BLaER1 treated with 17β-estradiol and CSF1 and Interleukin-3, amounts not matched to agents 10 nM and 100 nM (cell line): Measurements from ENCODE around the gene LYRM7.

Experiments used
- H3K27ac ChIP-seq, 11 experiments: shearing (Covaris generic); formaldehyde crosslinking; 2 replicates each; pipeline ENCODE4 v1.8.1; 2022
- H3K27me3 ChIP-seq, 11 experiments: shearing (Covaris generic); formaldehyde crosslinking; 2 replicates each; pipeline ENCODE4 v1.8.1; 2022
- H3K36me3 ChIP-seq, 11 experiments: shearing (Covaris generic); formaldehyde crosslinking; 2 replicates each; pipeline ENCODE4 v1.8.1; 2022
- H3K4me1 ChIP-seq, 10 experiments: shearing (Covaris generic); formaldehyde crosslinking; 2 replicates each; pipeline ENCODE4 v1.8.1; 2022
- H3K4me2 ChIP-seq, 11 experiments: shearing (Covaris generic); formaldehyde crosslinking; 2 replicates each; pipeline ENCODE4 v1.8.1; 2022
- H3K4me3 ChIP-seq, 10 experiments: shearing (Covaris generic); formaldehyde crosslinking; 2 replicates each; pipeline ENCODE4 v1.8.1; 2022
- H3K9ac ChIP-seq, 11 experiments: shearing (Covaris generic); formaldehyde crosslinking; 2 replicates each; pipeline ENCODE4 v1.8.1; 2022
- H3K9me3 ChIP-seq, 11 experiments: shearing (Covaris generic); formaldehyde crosslinking; replicated peaks in 1 of 11; 2 replicates each; pipeline ENCODE4 v1.8.1; 2022
- H4K20me1 ChIP-seq, 11 experiments: shearing (Covaris generic); formaldehyde crosslinking; 2 replicates each; pipeline ENCODE4 v1.8.1; 2022
- Cebpa-rat ChIP-seq, 11 experiments: shearing (Covaris generic); IDR thresholded peaks; 2 replicates each; pipeline ENCODE4 v1.8.1; 2022

Gene LYRM7

DNA sequence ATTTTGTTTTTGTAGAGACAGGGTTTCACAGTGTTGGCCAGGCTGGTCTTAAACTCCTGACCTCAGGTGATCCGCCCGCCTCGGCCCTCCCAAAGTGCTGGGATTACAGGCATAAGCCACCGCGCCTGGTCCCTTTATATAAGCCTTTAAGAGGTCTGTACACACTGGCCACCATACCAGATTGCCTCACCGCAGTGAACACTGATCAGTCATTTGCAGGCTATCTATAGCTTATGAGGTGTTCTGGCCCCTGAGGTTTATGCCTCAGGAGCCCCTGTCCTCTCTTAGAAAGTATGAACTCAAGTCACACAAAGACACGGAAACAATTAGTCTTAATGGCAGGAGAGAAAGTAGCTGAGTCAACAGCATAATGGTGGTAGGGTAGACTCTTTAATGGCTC lies 20.3 kb upstream of the LYRM7 start:
- TF ChIP-seq Cebpa-rat (IDR thresholded peaks at IDR 0.05), result no peak
- Histone ChIP-seq H3K9me3 (no peaks in the 10 kb centered on the region), H3K27me3 (no peaks in the 10 kb centered on the region), H3K4me2 (no peak overlapping the region), H3K27ac (no peak overlapping the region), H3K4me1 (no peaks in the 10 kb centered on the region), H3K9ac (no peak overlapping the region), H4K20me1 (no peaks in the 10 kb centered on the region), H3K4me3 (no peak overlapping the region), H3K36me3 (peaks cover 0 to 6% (median under 1%) of the 10 kb centered on the region in 11 experiments; a peak in 5 of 22 replicates)

DNA sequence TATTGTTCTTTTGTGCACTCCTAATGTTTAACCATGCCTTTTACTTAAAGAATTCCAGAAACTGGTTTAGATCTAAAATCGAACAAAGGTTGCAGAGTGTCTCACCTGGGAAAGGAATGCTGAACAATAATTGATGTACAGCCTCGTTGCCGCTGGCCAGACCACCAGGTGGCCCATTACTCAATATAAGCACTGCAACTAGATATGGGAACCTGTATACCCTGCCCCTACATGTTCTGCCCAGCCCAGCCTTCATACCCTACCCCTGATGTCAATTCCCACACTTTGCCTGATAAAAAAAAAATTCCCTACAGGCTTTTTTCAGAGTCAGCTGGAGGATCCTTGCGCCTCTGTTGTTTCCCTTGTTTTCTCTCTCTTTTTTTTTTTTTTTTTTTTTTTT lies 19.5 kb upstream of the LYRM7 start:
- no peaks in the 10 kb centered on the region for H3K27me3 ChIP-seq

GRCh38 chr5:131156385-131156784 lies 14.4 kb upstream of the LYRM7 start:
- Histone ChIP-seq H3K27me3 (no peaks in the 10 kb centered on the region), H3K4me2 (no peak overlapping the region), H3K27ac (no peak overlapping the region), H3K36me3 (peaks cover 50 to 61% (median 55%) of the 10 kb centered on the region in 11 experiments), H3K9me3 (no peaks in the 10 kb centered on the region), H4K20me1 (peaks cover 7 to 46% (median 20%) of the 10 kb centered on the region in 11 experiments; a peak in 16 of 22 replicates), H3K4me3 (no peak overlapping the region), H3K4me1 (peaks cover 0 to 11% (median 0%) of the 10 kb centered on the region in 10 experiments; a peak in 1 of 20 replicates), H3K9ac (no peak overlapping the region)
- TF ChIP-seq Cebpa-rat (IDR thresholded peaks at IDR 0.05), result no peak

More for the DNA sequence above, 19.5 kb upstream of the LYRM7 start:
- Histone ChIP-seq H3K36me3 (peaks cover 1 to 9% (median 4%) of the 10 kb centered on the region in 11 experiments; a peak in 12 of 22 replicates), H3K9ac (no peak overlapping the region), H3K27ac (no peak overlapping the region), H3K4me2 (no peak overlapping the region), H3K4me3 (no peak overlapping the region), H3K9me3 (no peaks in the 10 kb centered on the region), H3K4me1 (no peaks in the 10 kb centered on the region), H4K20me1 (peaks cover 0 to 5% (median 0%) of the 10 kb centered on the region in 11 experiments; a peak in 4 of 22 replicates)
- TF ChIP-seq Cebpa-rat (IDR thresholded peaks at IDR 0.05), result no peak

- Histone ChIP-seq H3K27me3 (no peaks in the 10 kb centered on the region), H3K9ac (no peak overlapping the region), H3K9me3 (no peaks in the 10 kb centered on the region), H3K4me1 (peaks cover 0 to 14% (median 0%) of the 10 kb centered on the region in 10 experiments; a peak in 5 of 20 replicates), H3K36me3 (peaks cover 56 to 66% (median 60%) of the 10 kb centered on the region in 11 experiments), H3K4me3 (no peak overlapping the region), H4K20me1 (peaks cover 7 to 52% (median 20%) of the 10 kb centered on the region in 11 experiments; a peak in 16 of 22 replicates), H3K27ac (no peak overlapping the region), H3K4me2 (no peak overlapping the region)
- no peak for TF ChIP-seq Cebpa-rat (IDR thresholded peaks at IDR 0.05)
Measured at GRCh38 chr5:131156957-131157356, 13.8 kb upstream of the LYRM7 start.

GRCh38 chr5:131160134-131160533 lies 10.6 kb upstream of the LYRM7 start:
- peaks cover 8 to 66% (median 25%) of the 10 kb centered on the region in 11 experiments; a peak in 16 of 22 replicates for H4K20me1 ChIP-seq
- no peaks in the 10 kb centered on the region for H3K9me3 ChIP-seq
- H3K4me3 ChIP-seq, result no peak overlapping the region
- H3K27me3 ChIP-seq, result no peaks in the 10 kb centered on the region
- TF ChIP-seq Cebpa-rat (IDR thresholded peaks at IDR 0.05), result no peak
- H3K4me2 ChIP-seq, result no peak overlapping the region
- peaks cover 9 to 27% (median 14%) of the 10 kb centered on the region in 10 experiments; a peak in 19 of 20 replicates for H3K4me1 ChIP-seq
- H3K36me3 ChIP-seq, result peaks cover 64 to 80% (median 71%) of the 10 kb centered on the region in 11 experiments
- no peak overlapping the region for H3K27ac ChIP-seq
- no peak overlapping the region for H3K9ac ChIP-seq

DNA sequence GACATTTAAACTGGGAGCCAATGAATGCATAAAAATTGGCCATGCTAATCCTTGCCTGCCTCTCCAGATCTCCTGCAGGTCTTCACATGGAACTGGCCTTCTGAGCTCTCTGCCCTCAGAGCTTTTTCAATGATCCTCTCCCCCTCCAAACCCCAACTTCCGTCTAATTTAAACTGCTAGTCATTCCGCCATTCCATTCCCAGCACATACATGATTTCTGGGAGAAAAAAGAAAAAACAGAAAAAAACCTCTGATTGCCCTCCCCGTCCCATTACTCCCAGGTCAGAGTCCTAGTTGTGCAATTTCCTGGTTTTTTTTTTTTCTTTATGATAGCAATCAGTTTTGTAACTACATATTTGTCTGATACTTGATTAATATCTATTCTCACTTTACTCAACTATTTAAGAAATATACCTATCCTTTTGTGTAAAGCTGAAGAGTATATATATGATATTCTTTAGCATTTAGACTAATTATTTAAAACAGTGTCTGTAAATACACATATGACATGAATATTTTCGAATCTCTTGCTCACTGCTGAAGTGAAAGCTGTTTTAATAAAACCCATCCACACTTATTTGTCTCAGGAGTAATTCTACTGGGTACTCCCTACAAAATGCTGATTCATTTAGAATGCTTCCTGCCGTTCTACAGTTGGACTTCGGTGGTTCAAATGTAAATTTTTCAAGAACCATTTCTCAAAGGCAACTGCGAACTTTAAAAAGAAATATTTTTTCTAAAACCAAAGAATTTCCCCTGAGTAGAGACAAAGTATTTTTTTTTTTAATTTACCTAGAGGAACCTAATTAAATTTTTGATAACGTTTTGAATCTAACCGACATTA lies 7.2 kb upstream of the LYRM7 start:
- no peaks in the 10 kb centered on the region for H3K9me3 ChIP-seq

DNA sequence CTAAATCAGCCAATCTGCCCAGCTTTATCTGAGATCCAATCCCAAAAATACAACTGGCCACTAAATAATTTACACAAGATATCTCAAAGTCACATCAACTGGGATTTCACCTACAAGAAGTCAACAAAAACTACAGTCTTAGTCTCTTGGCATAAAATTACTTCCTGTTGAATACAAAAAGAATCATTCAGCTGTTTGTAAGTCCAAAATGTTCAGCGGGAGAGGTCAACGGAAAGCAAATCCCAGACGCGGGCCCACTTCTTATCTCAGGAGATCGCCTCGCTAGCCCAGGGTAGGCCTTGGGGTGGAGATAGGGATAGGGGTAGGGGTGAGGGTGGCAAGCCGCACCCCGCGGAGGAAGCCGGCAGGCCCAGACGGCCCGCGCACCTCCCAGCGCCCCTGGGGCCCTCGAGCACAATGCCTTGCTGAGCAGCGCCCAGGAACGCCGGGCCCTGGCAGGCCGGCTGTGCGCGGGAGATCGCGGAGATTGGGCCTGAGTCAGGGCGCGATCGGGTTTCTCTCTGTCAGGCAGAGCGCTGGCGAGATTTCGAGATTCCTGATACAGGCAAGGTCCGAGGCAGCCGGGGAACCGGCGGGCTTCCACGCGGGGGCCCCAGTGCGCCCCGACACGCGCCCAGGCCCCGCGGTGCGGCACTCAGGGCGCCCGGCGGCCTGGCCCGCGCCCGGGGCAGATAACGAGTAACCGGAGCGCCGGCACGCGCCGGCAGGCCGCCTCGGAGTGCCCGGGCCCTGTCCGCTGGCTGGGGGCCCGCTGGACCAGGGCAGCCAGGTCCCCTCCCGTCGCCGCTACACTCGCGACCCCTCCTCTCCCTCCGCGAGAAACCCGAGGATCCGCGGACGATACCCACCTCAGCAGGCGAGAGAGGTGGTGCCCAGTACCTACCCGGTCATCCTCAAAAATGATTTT lies 6.3 kb upstream of the LYRM7 start:
- H3K4me3 ChIP-seq, result peak overlapping the region; percentile 78 to 91 (median 86)
- peaks cover 33 to 39% (median 36%) of the 10 kb centered on the region in 11 experiments for H3K36me3 ChIP-seq
- H3K4me1 ChIP-seq, result peaks cover 16 to 36% (median 23%) of the 10 kb centered on the region in 10 experiments
- H3K9me3 ChIP-seq, result no peaks in the 10 kb centered on the region
- peak overlapping the region; percentile 89 to 99 (median 96) for H3K27ac ChIP-seq
- no peaks in the 10 kb centered on the region for H3K27me3 ChIP-seq
- peak overlapping the region; percentile 94 to 99 (median 98) for H3K9ac ChIP-seq
- peak overlapping the region; percentile 76 to 93 (median 88) for H3K4me2 ChIP-seq
- no peak for TF ChIP-seq Cebpa-rat (IDR thresholded peaks at IDR 0.05)
- H4K20me1 ChIP-seq, result peaks cover 8 to 39% (median 25%) of the 10 kb centered on the region in 11 experiments; a peak in 16 of 22 replicates

More for the DNA sequence above, 7.2 kb upstream of the LYRM7 start:
- peak overlapping the region; percentile 76 to 93 (median 88) for H3K4me2 ChIP-seq
- peaks cover 8 to 49% (median 25%) of the 10 kb centered on the region in 11 experiments; a peak in 16 of 22 replicates for H4K20me1 ChIP-seq
- H3K4me3 ChIP-seq, result peak overlapping the region; percentile 78 to 91 (median 86)
- TF ChIP-seq Cebpa-rat (IDR thresholded peaks at IDR 0.05), result no peak
- peaks cover 16 to 36% (median 23%) of the 10 kb centered on the region in 10 experiments for H3K4me1 ChIP-seq
- peaks cover 42 to 48% (median 45%) of the 10 kb centered on the region in 11 experiments for H3K36me3 ChIP-seq
- H3K27me3 ChIP-seq, result no peaks in the 10 kb centered on the region
- peak overlapping the region; percentile 94 to 99 (median 98) for H3K9ac ChIP-seq
- peak overlapping the region; percentile 89 to 99 (median 96) for H3K27ac ChIP-seq

DNA sequence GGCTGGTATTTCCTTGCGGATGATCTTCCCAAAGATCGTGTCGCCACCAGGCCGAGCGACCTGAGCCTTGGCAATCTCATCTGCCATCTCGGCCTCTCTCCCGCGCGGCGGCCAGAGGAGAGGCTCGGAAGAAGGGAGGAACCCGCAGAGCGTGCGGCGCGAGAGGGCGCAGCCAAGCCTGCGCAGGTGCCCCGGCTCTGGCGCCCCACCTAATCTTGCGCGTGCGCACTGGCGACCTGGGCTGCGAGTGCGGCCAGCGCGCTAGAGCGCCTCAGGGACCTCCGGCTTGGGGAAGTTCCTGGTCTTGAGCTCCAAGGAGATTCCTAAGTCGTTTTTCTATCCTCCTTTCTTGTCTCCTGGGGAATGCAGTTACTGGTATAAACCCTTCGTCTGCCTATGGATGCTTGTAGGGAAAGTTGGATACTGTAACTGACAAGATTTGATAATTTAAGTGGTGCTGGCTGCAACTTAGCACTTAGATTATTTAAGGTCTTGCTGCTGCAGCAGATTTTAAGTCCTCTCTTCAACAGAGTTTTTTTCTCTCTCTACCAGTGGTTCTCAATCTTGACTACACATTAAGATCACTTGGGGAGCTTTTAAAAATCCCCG lies 5.5 kb upstream of the LYRM7 start, which contains the start of gene HINT1:
Gene HINT1, minus strand, starts transcription at position 138 of the 609 bp plus-strand sequence. Its CDS starts 51 bp downstream, at position 87.
- H3K27ac ChIP-seq, result peak within 1 kb of the TSS; percentile 89 to 99 (median 96)
- no peaks in the 10 kb centered on the region for H3K9me3 ChIP-seq
- H3K36me3 ChIP-seq, result peaks cover 25 to 31% (median 28%) of the 10 kb centered on the region in 11 experiments
- H3K9ac ChIP-seq, result peak within 1 kb of the TSS; percentile 94 to 99 (median 98)
- peaks cover 8 to 32% (median 19%) of the 10 kb centered on the region in 11 experiments; a peak in 15 of 22 replicates for H4K20me1 ChIP-seq
- TF ChIP-seq Cebpa-rat (IDR thresholded peaks at IDR 0.05), result no peak
- peaks cover 21 to 44% (median 28%) of the 10 kb centered on the region in 10 experiments for H3K4me1 ChIP-seq
- H3K4me3 ChIP-seq, result peak within 1 kb of the TSS; percentile 78 to 91 (median 86)
- H3K4me2 ChIP-seq, result peak within 1 kb of the TSS; percentile 76 to 93 (median 88)
- no peaks in the 10 kb centered on the region for H3K27me3 ChIP-seq
